ENCODE results near the gene ZNF81.

Gene ZNF81

GRCh38 chrX:47854474-47854873 is 17.8 kb downstream of the ZNF81 start:
- Histone ChIP-seq H3K4me2 (ENCODE audit: low read length) (no peak overlapping the region), H3K9ac (ENCODE audit: low read length) (no peak overlapping the region), H3K36me3 (ENCODE audit: insufficient read depth, low read length) (no peaks in the 10 kb centered on the region), H4K20me1 (ENCODE audit: insufficient read depth, low read length) (no peaks in the 10 kb centered on the region), H3K4me3 (ENCODE audit: low read depth, low read length, poor library complexity, severe bottlenecking) (no peak overlapping the region), H3K27me3 (ENCODE audit: insufficient read depth, low read length) (no peaks in the 10 kb centered on the region), H3K27ac (ENCODE audit: low read depth, low read length, poor library complexity, severe bottlenecking) (no peak overlapping the region), H3F3A (ENCODE audit: insufficient read depth, low read length) (no peaks in the 10 kb centered on the region), H2AFZ (ENCODE audit: low read length) (no peak overlapping the region), H3K9me2 (ENCODE audit: low read depth, low read length) (no peaks in the 10 kb centered on the region), H3K79me2 (ENCODE audit: insufficient read depth, low read length) (no peaks in the 10 kb centered on the region), H3K9me3 (ENCODE audit: low read length) (no peaks in the 10 kb centered on the region), H3K4me1 (ENCODE audit: insufficient read depth, low read length, severe bottlenecking) (no peaks in the 10 kb centered on the region)
- peak; percentile 38; the same call in 1 of the 2 replicates for TF ChIP-seq CTCF (IDR thresholded peaks at IDR 0.05; ENCODE audit: low read length)
- no peak for TF ChIP-seq EZH2 (IDR thresholded peaks at IDR 0.05; ENCODE audit: borderline replicate concordance, low read length)

DNA sequence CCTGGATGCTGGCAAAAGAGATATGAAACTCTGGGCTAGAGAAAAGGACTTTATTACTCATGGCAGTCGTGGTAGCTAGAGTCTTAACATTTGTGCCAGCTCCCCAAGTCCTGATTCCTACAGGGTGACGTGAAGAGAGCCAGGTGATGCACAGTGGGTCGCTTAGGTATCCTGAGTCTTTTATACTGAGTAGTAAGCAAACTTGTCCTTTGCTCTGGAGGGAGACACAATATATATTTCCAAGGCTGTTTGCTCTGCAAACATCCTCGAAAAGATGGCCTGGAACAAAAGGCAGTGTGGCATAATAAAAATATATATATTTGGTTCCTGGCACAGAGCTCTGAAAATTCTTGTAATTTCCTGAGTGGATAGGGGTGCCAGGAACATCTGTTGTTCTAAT is 23.0 kb downstream of the ZNF81 start:
- TF ChIP-seq CTCF (IDR thresholded peaks at IDR 0.05; ENCODE audit: low read length): no peak
- no peak for TF ChIP-seq EZH2 (IDR thresholded peaks at IDR 0.05; ENCODE audit: borderline replicate concordance, low read length)
- Histone ChIP-seq H3K27ac (ENCODE audit: low read depth, low read length, poor library complexity, severe bottlenecking) (no peak overlapping the region), H3K27me3 (ENCODE audit: insufficient read depth, low read length) (no peaks in the 10 kb centered on the region), H3K79me2 (ENCODE audit: insufficient read depth, low read length) (no peaks in the 10 kb centered on the region), H3K9me3 (ENCODE audit: low read length) (no peaks in the 10 kb centered on the region), H4K20me1 (ENCODE audit: insufficient read depth, low read length) (no peaks in the 10 kb centered on the region), H3K4me3 (ENCODE audit: low read depth, low read length, poor library complexity, severe bottlenecking) (no peak overlapping the region), H3K36me3 (ENCODE audit: insufficient read depth, low read length) (peaks cover 6% of the 10 kb centered on the region; the same call in 1 of the 2 replicates), H3F3A (ENCODE audit: insufficient read depth, low read length) (no peaks in the 10 kb centered on the region), H3K9ac (ENCODE audit: low read length) (no peak overlapping the region), H3K4me1 (ENCODE audit: insufficient read depth, low read length, severe bottlenecking) (no peaks in the 10 kb centered on the region), H2AFZ (ENCODE audit: low read length) (no peak overlapping the region), H3K9me2 (ENCODE audit: low read depth, low read length) (no peaks in the 10 kb centered on the region), H3K4me2 (ENCODE audit: low read length) (no peak overlapping the region)

DNA sequence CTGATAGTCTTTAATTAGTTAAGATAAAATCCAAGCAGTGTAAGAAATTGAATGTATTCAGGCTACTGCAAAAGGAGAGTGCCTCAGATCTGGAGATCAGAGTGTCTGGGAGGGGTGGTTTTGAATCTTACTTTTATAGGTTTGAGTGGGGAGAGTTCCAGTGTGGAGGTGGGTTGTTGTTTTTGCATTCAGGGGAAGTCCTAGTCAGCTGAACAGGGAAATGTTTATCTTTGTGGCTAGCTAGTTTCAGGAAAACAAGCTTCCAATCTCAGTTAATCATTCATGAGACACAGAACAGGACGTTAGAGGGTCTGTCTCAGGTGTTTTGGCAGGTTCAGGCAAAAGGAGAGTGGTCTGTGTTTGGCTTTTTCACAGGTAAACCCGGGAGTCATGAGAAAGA is 26.0 kb downstream of the ZNF81 start:
- H3K27ac ChIP-seq (ENCODE audit: low read depth, low read length, poor library complexity, severe bottlenecking): no peak overlapping the region
- no peak overlapping the region for H3K4me3 ChIP-seq (ENCODE audit: low read depth, low read length, poor library complexity, severe bottlenecking)
- no peaks in the 10 kb centered on the region for H3F3A ChIP-seq (ENCODE audit: insufficient read depth, low read length)
- no peak overlapping the region for H3K4me2 ChIP-seq (ENCODE audit: low read length)
- H2AFZ ChIP-seq (ENCODE audit: low read length): no peak overlapping the region
- H4K20me1 ChIP-seq (ENCODE audit: insufficient read depth, low read length): no peaks in the 10 kb centered on the region
- no peaks in the 10 kb centered on the region for H3K4me1 ChIP-seq (ENCODE audit: insufficient read depth, low read length, severe bottlenecking)
- no peaks in the 10 kb centered on the region for H3K27me3 ChIP-seq (ENCODE audit: insufficient read depth, low read length)
- H3K79me2 ChIP-seq (ENCODE audit: insufficient read depth, low read length): no peaks in the 10 kb centered on the region
- H3K36me3 ChIP-seq (ENCODE audit: insufficient read depth, low read length): peaks cover 6% of the 10 kb centered on the region; the same call in 1 of the 2 replicates
- no peaks in the 10 kb centered on the region for H3K9me2 ChIP-seq (ENCODE audit: low read depth, low read length)
- H3K9me3 ChIP-seq (ENCODE audit: low read length): no peaks in the 10 kb centered on the region
- H3K9ac ChIP-seq (ENCODE audit: low read length): no peak overlapping the region
- TF ChIP-seq EZH2 (IDR thresholded peaks at IDR 0.05; ENCODE audit: borderline replicate concordance, low read length) (no peak), CTCF (IDR thresholded peaks at IDR 0.05; ENCODE audit: low read length) (no peak)
